Activated CD8-positive, alpha-beta memory T cell treated with anti-CD3 and anti-CD28 coated beads for 4 hours (primary cell): ENCODE results near the gene GOLGA8B.
A peak's percentile ranks its signal among the peaks of the same experiment; 100 is the strongest.
"Not testable (repeated sequence)": the region's sequence is repeated elsewhere in the genome, so short reads cannot be mapped to it uniquely, and the experiment has no call there.

Experiments
- DNase-seq, 2 donors: peaks; one replicate each; pipeline ENCODE4 v3.0.0-alpha.2; 2020; ENCODE audit warnings: low read depth in 2 of 2

GOLGA8B gene

DNA sequence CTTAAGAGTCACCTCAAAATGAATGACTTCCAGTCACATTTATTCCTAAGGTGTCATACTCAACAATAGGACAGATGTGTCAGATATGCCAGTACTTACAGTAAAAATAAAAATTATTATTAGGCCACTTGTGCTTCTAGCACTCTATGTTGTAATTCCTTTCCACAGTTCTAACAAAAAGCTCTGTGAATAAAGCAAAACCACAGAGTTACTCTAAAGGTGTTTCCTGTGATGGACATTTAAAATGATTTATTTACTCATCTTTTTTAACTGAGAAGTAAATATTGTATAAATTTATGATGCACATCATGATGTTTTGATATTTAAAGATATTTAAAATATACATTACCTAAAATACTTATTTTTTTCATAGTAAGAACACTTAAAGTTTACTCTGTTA is 13.9 kb upstream of the GOLGA8B start:
- DNase-seq: no peak

DNA sequence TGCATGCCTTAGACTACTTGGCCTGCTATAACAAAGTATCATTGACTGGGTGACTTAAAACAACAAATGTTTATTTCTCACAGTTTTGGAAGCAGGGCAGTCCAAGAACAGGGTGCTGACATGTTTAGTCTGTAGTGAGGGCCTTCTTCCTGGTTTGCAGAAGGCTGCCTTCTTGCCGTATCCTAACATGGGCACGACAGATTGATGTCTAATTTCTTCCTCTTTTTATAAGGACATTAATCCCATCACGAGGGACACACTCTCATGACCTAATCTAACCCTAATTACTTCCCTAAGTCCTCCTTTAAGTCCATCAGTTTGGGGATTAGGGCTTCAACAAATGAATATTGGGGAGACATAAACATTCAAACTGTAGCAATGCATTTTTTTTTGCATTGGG is 10.9 kb upstream of the GOLGA8B start:
- no peak for DNase-seq

DNA sequence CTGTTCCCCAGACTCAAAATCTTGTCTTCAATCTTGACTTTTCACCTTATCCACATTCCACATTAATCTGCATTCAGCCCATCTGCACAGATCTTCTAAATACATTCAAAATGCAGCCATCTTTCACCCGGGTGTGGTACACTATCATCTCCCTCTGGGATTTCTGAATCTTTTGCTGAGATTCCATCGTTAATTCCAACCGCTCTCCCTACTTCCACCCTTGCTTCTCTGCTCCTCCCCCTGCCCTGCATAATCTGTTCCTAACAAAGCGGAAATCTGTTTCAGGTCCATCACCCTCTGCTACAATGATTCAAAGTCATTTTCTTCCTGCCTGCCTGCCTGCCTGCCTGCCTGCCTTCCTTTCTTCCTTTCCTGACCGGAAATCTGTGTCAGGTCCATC is 7.9 kb upstream of the GOLGA8B start:
- DNase-seq: no peak

DNA sequence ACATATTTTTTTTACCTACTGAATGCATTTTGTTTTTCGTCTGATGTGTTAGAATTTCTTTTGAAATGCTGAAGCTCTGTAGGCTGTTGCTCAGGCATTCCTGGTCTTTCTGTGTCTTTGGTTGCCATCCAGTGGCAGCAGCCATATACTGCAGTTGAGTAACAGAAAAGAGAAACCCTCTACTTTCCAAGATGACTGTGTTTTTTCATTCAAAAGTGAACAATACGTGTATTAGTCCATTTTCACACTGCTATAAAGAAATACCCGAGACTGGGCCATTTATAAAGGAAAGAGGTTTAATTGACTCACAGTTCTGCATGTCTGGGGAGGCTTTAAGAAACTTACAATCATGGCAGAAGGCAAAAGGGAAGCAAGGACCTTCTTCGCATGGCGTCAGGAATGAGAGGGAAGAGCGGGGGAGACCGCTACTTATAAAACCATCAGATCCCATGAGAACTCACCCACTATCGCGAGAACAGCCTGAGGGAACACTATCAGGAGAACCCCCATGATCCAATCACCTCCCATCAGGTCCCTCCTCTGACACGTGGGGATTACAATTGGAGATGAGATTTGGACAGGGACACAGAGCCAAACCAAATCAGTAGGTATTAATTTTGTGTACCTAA is 4.7 kb upstream of the GOLGA8B start:
- peak in 1 of 2 donors; percentile 40 for DNase-seq

DNA sequence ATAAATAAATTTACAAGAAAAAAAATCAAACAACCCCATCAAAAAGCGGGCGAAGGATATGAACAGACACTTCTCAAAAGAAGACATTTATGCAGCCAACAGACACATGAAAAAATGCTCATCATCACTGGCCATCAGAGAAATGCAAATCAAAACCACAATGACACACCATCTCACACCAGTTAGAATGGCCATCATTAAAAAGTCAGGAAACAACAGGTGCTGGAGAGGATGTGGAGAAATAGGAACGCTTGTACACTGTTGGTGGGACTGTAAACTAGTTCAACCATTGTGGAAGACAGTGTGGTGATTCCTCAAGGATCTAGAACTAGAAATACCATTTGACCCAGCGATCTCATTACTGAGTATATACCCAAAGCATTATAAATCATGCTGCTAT is 2.5 kb upstream of the GOLGA8B start:
- not testable (repeated sequence) for DNase-seq

DNA sequence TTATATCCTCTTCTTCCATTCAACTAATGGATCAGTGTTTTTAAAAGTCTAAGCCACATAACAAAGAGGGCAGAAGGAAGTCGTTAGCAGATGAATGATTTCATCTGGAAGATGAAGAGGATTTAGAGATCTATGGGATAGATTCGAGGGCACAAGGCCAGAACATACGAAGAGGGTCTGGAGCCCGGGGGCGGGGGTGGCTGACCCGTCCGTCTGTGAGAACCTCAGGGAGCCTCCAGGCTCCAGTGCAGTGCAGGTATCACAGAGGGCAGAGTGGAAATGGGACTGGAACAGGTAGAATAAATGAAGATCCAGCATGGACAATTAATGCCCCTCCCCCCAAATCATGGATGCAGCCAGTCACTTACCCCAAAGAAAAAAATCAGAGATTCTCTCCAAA is 1.5 kb upstream of the GOLGA8B start:
- DNase-seq: no peak

DNA sequence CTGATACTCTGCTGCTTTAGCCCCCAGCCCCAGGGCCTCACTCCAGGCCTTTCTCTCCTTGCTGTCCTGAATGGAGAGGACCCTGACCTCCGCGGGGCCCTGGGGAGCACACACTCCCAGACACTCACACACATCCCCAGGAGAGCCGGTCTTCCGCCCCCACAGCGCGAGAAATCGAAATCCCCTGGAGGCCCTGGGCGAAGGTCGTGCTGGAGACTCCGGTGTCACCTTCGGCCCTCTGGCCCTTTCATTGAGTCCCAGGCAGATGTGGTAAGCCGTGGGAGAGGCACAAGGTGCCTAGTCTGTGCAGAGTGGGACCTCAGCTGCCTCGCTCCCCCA is 848 bp upstream of the GOLGA8B start:
- DNase-seq: no peak

DNA sequence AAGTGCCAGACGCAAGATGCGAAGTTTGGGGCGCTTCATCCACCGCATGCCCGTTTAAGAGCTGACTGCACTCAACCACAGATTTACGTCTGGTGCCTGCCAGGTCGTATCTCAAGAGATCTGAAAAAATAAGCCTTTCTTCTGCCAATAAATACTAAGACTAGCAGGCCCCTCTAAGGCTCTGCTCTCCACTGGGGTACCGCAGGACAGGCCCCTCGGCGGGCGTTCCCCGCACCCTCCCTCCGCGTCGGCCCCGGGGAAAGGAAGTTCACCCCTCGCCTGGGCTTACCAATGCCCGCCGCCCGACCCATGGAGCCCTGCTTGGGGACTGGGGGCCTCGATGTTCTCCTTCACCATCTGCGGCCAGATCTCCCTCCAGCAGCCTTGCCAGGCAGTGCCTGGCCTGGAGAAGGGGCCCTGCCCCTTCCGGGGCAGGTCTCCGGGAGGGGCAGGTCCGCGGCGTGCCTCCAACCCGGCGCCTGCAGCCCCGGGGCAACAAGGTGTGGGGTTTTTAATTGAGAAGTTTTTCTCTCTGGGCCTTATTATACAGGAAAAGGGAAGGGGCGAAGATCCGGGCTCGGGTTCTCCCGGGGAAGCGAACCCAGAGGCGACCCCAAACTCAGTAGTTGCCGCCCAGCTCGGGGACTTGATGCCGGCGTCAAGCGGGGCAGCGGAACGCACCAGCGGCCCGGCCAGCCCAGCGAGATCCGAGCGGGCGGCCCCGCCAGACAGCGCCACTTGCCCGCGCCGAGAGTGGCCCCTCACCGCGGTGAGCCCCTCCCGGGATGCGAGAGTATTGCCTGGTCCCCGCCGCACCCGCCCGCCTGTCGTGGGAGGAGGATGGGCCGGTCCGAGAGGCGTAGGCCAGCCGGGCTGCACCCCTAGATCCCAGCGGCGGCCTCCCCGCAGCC is 735 bp downstream of the GOLGA8B start:
- peak in 1 of 2 donors; percentile 3 for DNase-seq

DNA sequence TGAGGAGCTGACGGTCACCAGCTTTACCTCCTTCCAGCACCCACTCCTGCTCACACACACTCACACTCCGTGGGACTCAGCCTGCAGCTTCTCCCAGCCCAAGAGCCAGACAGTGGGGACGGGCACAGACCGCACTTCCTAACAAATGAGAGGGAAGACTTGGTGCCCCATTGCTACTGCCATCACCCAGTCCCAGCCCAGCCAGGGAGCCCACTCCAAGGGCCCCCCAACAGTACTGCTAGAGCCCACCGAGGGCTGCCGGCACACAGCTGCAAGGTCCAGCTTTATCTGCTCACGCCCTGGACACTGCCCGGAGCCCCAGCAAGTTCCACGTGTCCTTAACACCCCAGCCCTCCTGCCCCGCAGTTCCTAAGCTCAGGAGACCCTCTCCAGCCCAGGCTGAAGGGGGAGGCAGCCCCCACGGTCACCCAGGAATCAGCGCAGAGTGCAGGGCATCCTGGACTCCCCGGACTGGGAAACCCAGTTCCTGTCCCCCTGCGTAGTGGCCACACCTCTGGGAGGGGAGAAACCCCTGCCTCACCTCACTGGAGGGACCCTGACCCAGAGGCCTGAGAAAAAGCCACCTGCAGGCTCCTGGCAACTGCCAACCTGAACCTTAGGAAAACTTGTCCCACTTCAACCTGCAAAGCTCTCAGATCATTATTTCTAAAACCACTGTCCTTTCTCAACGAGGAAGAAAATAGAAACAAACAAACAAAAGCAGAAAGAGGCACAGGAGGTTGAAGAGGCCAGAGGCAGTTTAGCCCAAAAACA is 1.6 kb downstream of the GOLGA8B start:
- DNase-seq: not testable (repeated sequence)

DNA sequence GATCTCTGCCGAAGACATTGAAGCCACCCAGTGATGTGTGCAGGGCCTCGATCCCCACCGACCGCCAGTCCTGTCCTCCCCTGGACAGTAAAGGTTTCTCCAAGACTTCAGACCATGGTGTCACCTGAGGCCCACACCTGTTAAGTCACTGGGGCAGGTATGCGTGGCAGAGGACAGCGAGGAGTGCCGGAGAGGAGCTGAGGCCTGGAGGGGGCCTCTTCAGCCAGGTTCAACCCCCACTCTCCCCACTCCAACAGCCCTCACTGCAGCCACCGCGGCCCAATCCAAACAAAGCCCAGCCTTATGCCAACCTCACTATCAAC is 2.4 kb downstream of the GOLGA8B start:
- DNase-seq: no peak

DNA sequence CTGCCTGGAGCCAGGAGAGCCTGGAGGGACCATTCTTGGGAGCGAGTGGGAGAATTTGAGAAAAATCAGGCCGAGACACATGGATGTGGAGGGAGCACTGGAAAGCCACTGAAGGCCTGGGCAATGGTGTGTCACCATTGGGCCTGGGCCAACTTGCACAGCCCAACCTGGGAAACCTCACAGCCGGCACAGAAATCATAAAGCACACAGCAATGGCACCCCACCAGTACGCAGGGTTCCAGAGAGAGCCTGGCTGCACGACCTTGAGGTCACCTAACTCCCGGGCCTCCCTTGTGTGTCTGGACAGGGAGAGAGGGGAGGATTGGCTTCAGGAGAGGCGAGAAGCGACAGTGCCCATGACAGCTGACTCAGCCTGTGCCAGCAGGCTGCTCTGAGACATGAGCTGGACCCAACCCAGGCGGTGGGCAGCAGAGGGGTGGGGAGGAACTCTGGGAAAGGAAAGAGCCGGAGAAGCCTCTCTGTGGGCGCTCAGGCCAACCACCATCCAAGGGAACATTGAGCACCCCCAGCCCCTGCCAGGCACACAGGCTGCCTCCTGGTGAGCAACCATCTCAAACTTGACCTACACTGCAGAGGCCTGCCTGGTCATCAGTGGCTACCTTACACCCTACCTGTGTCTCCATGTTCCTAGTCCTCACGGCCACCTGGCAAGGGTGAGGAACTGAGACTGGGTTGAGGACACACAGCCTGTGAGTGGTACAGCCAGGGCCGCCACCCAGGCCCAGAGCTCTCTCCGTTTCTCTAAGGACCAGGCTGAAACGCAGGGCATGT is 3.0 kb downstream of the GOLGA8B start:
- not testable (repeated sequence) for DNase-seq

DNA sequence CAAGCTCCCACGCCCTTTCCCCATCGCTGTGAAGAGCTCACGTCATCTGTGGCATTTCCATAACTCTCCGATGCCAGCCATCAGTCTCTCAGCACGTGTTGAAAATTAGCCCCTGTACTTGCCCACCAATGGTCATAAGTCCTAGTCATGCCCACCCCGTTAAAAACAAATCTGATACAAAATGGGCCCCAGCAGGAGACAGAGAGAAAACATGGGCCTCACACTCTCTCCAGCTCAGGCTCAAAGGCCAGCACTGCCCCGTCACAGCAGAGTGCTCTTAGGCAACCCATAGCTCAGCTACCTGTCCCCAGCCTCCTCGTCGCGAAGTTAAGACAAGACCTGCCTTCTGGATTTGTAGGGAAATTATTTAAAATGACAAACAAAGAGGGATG is 5.2 kb downstream of the GOLGA8B start:
- DNase-seq: no peak

DNA sequence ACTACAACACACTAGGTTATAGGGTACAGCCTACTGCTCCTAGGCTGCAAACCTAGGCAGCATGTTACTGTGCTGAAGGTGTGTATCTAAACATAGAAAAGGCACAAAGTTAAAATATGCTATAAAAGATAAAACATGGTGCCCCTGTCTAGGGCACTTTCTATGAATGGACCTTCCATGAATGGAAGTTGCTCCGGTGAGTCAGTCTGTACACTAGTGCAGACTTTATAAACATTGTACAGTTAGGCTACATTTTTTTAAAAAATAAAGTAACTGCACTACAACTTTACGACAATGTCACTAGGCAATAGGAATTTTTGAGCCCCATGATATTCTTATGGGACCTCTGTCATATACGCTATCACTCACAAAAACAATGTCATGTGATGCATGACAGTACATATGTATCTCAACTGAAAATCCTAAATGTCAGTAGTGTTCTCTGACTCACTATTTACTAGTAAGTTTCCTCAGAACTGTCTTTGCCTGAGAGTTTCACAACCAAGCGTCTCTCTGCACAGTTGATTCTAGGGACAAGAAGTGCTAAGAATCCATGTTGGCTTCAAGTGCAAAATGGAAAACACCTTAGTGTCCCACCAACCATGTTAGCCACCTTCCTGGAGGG is 5.7 kb downstream of the GOLGA8B start:
- not testable (repeated sequence) for DNase-seq

DNA sequence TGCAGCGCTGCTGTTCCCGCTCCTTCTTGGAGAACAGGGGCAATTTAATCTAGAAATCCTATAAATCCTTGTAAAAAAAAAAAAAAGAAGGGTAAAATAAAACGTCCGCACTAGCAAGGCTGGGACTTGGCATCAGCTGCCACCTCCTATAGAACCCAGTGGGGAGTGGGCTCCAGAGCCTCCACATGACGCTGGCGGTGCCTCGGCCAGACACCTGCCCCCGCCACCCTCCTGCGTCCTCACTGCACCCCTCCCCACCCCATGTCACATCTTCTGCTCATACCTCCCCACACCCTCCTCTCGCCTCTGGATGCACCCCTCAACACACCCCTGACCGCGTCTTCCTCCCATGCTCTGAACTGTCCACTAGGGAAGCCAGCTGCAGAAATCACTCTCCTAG is 8.4 kb downstream of the GOLGA8B start:
- DNase-seq: not testable (repeated sequence)

DNA sequence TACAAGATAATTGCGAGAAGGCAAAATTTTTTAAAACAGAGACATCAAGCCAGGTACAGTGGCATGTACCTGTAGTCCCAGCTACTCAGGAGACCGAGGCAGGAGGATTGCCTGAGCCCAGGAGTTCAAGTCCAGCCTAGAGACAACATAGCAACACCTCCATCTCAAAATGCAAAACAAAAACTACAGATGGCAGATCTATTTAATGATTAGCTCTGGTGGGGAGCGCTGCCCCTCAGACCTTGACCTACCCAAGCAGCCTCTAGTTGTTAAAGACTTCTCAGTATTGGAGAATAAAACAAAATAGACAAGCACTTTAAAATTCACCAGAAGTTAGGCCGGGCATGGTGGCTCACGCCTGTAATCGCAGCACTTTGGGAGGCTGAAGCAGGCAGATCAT is 10.5 kb downstream of the GOLGA8B start:
- DNase-seq: not testable (repeated sequence)

DNA sequence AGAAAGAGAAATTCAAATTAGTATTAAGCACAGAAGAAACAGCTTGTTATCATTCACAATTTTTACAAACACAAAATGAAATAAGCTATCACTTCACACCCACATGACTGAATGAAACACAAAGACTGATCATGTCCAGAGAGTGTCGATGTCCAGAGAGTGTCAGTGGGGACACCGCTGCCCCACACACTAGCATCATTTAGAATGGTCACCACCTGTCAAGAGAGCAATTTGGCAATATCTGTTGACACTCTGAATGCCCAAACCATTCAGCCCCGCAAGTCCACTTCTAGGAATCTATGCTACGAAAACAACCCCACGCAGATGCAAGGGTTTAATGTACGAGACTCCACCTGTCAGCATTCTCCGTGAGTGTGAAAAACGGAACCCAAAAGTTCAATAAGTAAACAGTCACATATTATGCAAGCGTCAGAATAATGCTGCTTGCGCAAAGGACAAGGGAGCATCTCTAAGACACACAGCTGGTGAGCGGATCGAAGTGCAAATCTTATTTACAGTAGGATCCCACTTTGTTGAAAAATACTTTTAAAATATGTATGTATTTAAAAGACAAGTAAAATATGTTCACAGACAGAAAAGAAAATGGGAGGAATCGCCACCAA is 11.3 kb downstream of the GOLGA8B start:
- DNase-seq: not testable (repeated sequence)

DNA sequence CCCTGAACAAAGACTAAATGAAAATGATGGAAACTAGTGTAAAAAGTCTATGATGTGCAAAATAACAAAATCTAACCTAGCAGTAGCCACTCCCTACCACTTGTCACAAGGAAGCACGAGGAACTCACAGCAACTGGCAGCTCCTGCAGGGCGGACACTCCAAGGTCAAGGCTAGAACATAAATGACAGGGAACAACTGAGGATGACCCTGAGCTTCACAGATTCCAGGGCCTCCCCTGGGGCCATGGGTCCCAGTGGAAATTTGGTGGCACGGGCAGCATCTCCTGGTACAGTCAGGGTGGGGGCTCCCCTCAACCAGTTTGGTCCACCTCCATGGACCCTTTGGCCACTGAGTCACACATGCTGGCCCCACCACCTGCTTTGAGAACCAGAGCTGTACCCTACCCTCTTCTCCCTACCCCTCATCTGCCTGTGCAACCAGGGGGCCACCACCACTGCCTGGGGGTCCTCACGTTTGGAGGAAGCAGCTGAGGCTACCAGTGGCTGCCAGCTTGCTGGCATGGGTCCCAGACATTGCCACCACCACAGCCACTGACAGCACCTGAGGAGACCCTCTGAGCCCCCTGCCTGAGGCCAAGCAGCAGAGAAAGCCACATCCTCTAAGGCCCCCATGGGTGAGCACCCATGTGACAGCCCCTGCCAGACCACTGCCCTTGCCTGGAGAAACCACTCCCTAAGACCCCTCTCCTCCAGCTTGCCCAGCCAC is 13.6 kb downstream of the GOLGA8B start:
- not testable (repeated sequence) for DNase-seq

DNA sequence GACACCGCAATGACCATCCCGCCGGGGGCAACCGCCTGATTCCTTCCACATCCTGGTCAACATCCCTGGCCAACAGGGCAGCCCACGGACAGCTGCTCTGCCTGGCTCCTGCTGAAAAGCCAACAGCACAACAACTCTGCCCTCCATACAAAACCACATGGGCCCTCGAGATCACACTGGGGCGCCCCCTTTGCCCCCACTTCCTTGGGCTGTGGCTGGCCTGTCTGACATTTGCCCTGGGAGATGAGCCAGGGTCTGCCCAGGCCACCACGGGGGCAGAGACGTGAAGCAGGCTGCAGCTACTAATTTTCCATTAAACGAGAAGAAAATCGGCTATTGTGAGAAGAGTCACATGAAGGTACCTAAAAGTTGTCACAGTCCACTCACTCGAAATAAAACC is 16.3 kb downstream of the GOLGA8B start:
- not testable (repeated sequence) for DNase-seq

DNA sequence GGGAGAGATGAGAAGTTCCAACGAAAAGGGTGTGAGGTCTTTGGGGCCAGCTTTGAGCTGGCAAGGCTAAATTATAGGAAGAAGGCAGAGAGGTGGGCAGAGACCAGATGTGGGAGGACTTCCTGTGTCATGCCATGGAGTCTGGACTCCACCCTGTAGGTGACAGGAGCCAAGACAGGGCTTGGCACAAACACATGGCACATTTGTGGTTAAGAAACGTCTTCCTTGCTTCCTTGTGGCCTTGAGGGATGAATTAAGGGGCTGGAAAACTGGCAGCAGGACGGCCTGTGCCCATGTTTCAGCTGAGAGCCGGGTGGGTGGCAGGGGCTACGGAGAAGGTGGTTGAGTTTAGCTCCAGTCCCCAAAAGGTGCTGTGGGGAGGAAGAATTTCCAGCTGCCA is 18.7 kb downstream of the GOLGA8B start:
- not testable (repeated sequence) for DNase-seq

DNA sequence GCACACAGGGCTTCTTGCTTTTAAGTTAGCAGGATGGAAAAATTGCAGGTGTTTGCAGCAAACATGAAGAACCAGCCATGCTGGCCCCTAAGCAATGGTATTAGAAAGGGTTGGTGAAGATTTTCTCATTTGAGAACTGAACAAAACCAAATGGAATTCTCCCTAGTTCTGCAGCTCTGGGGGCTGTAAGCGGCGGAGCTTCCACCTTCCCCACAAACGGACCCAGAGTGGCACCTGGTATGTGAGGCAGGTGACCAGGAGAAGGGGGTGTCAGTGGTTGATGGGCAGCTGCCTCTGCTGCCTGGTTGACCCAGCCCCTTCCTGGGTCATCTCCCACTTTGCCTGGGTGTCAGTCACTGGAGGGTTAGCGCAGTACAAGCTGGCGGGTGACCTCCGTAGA is 22.6 kb downstream of the GOLGA8B start:
- not testable (repeated sequence) for DNase-seq
